ENCODE data around the gene DHRS11. TPM values are rescaled to one million over a fixed set of nuclear protein-coding genes. Genes with fewer than 3 reads are reported as not detected.

DHRS11 gene
- total RNA-seq, 4 donors from 2014 or later, result 63.5 to 436 (median 424) TPM

GRCh38 chr17:36597226-36597625, 5.5 kb downstream of the DHRS11 start:
- H3K27me3 ChIP-seq, result no peaks in the 10 kb centered on the region
- H3K36me3 ChIP-seq, result peaks cover 0 to 7% (median 0%) of the 10 kb centered on the region in 3 donors
- no peak overlapping the region for H3K4me3 ChIP-seq
- H3K4me1 ChIP-seq, result peaks cover 2 to 75% (median 10%) of the 10 kb centered on the region in 4 donors
- TF ChIP-seq POLR2A (IDR thresholded peaks at IDR 0.05), result peak; percentile 29 to 81
- no peak for TF ChIP-seq CTCF (IDR thresholded peaks at IDR 0.05)
- DNase-seq, result peak in 2 of 3 donors; percentile 83 to 86
- H3K9me3 ChIP-seq, result no peaks in the 10 kb centered on the region
- peak overlapping the region in 3 of 4 donors; percentile 59 to 83 (median 83) for H3K27ac ChIP-seq

- TF ChIP-seq POLR2A (IDR thresholded peaks at IDR 0.05), result no peak
- no peak for TF ChIP-seq CTCF (IDR thresholded peaks at IDR 0.05)
- Histone ChIP-seq H3K36me3 (peaks cover 0 to 7% (median 0%) of the 10 kb centered on the region in 3 donors), H3K4me3 (peak overlapping the region in 1 of 4 donors; percentile 18), H3K4me1 (peaks cover 2 to 78% (median 11%) of the 10 kb centered on the region in 4 donors), H3K27ac (peak overlapping the region in 3 of 4 donors; percentile 59 to 83 (median 83)), H3K9me3 (no peaks in the 10 kb centered on the region), H3K27me3 (no peaks in the 10 kb centered on the region)
- peak in 1 of 3 donors; percentile 37 for DNase-seq
Measured at GRCh38 chr17:36597866-36598777, 6.4 kb downstream of the DHRS11 start.

GRCh38 chr17:36598951-36599401, 7.3 kb downstream of the DHRS11 start:
- no peak for TF ChIP-seq CTCF (IDR thresholded peaks at IDR 0.05)
- peak; percentile 68 to 85 for TF ChIP-seq POLR2A (IDR thresholded peaks at IDR 0.05)
- H3K27me3 ChIP-seq, result no peaks in the 10 kb centered on the region
- H3K4me1 ChIP-seq, result peaks cover 2 to 73% (median 11%) of the 10 kb centered on the region in 4 donors
- no peaks in the 10 kb centered on the region for H3K9me3 ChIP-seq
- peak overlapping the region in 1 of 4 donors; percentile 18 for H3K4me3 ChIP-seq
- peak in 2 of 3 donors; percentile 84 to 85 for DNase-seq
- H3K27ac ChIP-seq, result peak overlapping the region in 3 of 4 donors; percentile 59 to 83 (median 83)
- peaks cover 0 to 7% (median 0%) of the 10 kb centered on the region in 3 donors for H3K36me3 ChIP-seq

GRCh38 chr17:36599546-36600250, 8.0 kb downstream of the DHRS11 start:
- peaks cover 2 to 69% (median 11%) of the 10 kb centered on the region in 4 donors for H3K4me1 ChIP-seq
- peak overlapping the region in 3 of 4 donors; percentile 59 to 83 (median 83) for H3K27ac ChIP-seq
- no peaks in the 10 kb centered on the region for H3K9me3 ChIP-seq
- H3K4me3 ChIP-seq, result no peak overlapping the region
- peaks cover 0 to 7% (median 0%) of the 10 kb centered on the region in 3 donors for H3K36me3 ChIP-seq
- peak in 1 of 3 donors; percentile 38 for DNase-seq
- TF ChIP-seq CTCF (IDR thresholded peaks at IDR 0.05), result no peak
- no peak for TF ChIP-seq POLR2A (IDR thresholded peaks at IDR 0.05)
- no peaks in the 10 kb centered on the region for H3K27me3 ChIP-seq

- DNase-seq, result no peak
- H3K4me3 ChIP-seq, result peak overlapping the region in 1 of 4 donors; percentile 63
- H3K36me3 ChIP-seq, result peaks cover 0 to 3% (median 0%) of the 10 kb centered on the region in 3 donors
- no peaks in the 10 kb centered on the region for H3K27me3 ChIP-seq
- H3K27ac ChIP-seq, result peak overlapping the region; percentile 83 to 85 (median 83)
- TF ChIP-seq POLR2A (IDR thresholded peaks at IDR 0.05) (no peak), CTCF (IDR thresholded peaks at IDR 0.05) (no peak)
- H3K9me3 ChIP-seq, result no peaks in the 10 kb centered on the region
- H3K4me1 ChIP-seq, result peaks cover 2 to 62% (median 11%) of the 10 kb centered on the region in 4 donors
Measured at GRCh38 chr17:36600465-36600864, 8.8 kb downstream of the DHRS11 start.

Data from Peyer's patch (tissue), 4 donors.